HPDE6-E6E7 (cell line): ENCODE data around the gene CPNE9.

Source experiments
- DNase-seq: peaks from one replicate; pipeline ENCODE4 v3.0.0; 2011; ENCODE audit warnings: missing footprints; ENCODE audit errors: extremely low spot score

Gene CPNE9, protein sequence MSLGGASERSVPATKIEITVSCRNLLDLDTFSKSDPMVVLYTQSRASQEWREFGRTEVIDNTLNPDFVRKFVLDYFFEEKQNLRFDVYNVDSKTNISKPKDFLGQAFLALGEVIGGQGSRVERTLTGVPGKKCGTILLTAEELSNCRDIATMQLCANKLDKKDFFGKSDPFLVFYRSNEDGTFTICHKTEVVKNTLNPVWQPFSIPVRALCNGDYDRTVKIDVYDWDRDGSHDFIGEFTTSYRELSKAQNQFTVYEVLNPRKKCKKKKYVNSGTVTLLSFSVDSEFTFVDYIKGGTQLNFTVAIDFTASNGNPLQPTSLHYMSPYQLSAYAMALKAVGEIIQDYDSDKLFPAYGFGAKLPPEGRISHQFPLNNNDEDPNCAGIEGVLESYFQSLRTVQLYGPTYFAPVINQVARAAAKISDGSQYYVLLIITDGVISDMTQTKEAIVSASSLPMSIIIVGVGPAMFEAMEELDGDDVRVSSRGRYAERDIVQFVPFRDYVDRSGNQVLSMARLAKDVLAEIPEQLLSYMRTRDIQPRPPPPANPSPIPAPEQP

GRCh38 chr3:9703736-9704346 lies at the start of gene CPNE9:
TSS of gene CPNE9 (plus strand) at chr3:9703833. CDS start at chr3:9703997, 164 bp downstream.
- no peak for DNase-seq

DNA sequence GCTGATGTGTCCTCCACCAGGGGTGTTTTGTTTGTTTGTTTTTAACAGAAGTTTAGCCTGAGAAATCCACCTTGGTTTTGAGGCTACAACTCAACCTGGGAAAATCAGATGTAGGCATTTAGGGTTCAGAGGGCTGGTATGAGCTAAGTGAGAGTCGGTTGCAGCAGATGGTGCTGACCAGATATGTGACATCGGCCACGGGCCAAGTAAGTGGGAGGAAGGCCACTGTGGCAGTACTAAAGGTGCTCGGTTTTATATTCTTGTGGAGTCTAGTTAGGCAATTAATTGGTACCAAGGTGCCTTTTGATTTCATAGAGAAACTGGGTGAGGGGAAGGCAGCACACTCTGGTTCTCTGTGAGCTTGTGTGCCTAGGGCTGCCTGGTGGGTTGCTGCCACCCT lies 43.8 kb upstream of the CPNE9 start:
- no peak for DNase-seq

DNA sequence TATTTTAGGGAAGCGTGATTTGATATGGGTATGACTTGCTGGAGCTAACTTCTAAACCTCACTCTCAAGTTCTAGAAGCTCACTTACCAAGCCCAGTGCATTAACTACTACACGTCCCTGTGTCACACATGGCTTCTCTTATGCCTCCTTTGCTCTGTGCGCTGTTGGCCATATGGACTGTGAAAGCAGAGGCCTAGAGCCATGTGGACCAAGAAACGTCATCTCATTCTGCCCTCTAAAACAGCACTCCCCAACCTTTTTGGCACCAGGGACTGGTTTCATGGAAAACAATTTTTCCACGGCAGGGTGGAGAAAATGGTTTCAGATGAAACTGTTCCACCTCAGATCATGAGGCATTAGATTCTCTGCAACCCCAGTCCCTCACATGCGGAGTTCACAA lies 42.7 kb upstream of the CPNE9 start:
- DNase-seq, result no peak

DNA sequence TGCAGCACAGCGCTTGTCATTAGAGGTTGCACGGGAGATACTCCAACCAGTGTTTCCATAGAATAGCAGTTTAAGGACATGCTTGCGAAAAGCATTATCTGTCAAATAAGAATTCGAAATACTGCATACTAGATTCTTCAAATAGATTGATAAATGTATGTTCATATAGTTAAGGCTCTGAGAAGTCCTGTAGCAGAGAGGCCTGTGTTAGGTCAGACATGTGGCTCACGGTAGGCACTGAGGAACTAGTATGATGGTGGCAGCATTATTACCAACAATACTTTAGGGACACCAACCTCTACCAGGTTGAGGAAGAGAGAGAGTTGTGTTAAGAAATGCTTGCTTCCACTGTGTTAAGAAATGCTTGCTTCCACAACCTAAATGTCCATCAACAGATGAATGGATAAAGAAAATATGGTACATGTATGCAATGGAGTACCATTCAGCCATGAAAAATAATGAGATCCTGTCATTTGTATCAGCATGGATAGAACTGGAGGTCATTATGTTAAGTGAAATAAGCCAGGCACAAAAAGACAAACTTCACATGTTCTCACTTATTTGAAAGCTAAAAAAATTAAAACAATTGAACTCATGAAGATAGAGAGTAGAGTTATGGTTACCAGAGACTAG lies 39.4 kb upstream of the CPNE9 start:
- DNase-seq, result no peak

- DNase-seq, result no peak
Measured at GRCh38 chr3:9666704-9667445, 36.8 kb upstream of the CPNE9 start.

DNA sequence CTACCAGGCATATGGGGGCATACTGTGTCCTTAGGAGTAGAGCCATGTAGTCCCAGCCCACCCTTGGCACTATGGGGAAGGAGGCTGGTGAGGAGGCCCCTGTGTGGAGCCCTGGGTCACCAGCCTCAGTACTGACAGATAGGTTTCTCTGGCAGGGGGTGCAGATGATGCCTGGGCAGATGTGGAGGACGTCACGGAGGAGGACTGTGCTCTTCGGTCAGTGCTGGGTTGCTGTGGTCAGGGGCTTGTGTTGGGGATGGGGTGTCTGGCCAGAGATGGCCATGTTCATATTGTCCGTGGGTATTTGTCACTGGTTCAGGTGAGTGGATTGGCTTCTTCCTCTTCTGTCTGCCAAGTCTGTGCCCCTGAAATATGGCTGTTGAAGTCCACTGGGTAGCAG lies 34.4 kb upstream of the CPNE9 start:
- no peak for DNase-seq

GRCh38 chr3:9669720-9670432 lies 33.8 kb upstream of the CPNE9 start:
- no peak for DNase-seq

DNA sequence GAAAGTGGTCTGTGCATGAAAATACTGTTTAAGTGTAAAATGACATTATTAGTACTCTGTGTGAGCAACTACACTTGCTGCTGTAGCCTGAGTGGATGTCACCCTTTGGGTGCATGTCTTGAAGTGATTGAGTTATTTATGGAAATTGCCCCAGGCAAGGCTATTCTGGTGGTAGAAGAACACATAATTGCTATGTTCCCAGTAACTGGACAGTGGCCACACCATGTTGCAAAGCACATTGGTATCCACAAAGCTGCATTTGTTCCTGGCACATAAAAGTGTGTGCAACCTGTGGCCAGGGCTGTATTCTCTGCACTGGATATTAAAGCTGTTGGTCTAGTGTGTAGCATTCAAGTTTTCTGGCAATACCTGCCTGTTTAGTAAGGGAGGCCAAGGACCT lies 30.6 kb upstream of the CPNE9 start:
- no peak for DNase-seq

DNA sequence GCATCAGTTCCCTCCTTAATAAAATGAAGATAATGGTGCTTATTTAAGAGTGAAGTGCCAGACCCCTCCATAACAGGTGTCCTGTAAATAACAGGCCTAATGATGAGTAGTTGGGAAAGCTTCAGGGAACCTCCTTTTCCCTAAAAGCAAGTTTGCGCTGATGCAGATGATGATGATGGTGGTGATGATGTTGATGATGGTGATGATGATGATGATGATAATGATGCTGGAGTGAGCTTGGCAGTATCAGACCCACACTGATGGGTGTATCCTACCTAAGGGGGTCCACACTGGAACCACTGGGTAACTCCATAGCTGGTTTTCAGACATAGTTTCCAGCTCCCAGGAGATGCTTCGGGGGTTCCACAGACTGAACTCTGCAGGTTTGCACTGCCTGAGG lies 29.9 kb upstream of the CPNE9 start:
- no peak for DNase-seq

GRCh38 chr3:9675736-9676290 lies 27.8 kb upstream of the CPNE9 start:
- no peak for DNase-seq

DNA sequence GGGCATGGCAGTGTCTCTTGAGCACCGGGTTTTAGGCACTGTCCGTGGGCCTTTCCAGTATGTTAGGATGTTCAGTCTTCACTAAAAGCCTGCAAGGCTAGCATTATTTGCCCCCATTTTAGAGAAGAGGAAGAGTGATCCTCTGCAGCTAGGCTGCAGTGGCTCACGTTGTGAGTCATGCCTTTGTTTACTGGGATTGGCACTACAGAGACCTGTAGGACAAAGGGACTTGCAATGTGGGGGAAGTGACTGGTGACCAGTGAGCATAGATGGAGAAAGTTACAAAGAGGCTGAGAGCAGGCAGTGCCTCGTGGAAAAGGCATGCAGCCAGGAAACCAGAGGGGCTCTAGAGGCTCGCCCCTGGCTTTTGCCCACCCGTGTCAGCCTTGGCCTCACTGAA lies 26.8 kb upstream of the CPNE9 start:
- DNase-seq, result no peak

DNA sequence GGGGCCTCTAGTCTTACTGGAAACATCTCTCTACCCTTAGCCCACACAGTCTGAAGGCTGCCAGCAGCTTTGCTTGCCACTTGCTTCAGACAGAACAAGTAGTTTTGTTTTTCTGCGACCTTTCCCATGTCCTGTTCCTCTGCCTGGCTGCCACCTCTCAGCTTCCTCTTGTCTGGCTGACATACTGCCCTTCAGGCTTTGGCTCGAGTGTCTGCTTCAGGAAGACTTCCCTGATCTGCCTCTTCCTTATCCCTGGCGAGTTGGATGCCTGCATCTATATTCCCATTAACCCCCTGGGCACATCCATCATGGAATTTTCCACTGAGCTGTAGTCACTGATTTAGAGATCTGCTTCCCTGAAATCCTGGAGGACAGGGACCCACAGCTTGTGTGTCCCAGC lies 25.1 kb upstream of the CPNE9 start:
- no peak for DNase-seq

- no peak for DNase-seq
Measured at GRCh38 chr3:9679476-9680080, 24.1 kb upstream of the CPNE9 start.

DNA sequence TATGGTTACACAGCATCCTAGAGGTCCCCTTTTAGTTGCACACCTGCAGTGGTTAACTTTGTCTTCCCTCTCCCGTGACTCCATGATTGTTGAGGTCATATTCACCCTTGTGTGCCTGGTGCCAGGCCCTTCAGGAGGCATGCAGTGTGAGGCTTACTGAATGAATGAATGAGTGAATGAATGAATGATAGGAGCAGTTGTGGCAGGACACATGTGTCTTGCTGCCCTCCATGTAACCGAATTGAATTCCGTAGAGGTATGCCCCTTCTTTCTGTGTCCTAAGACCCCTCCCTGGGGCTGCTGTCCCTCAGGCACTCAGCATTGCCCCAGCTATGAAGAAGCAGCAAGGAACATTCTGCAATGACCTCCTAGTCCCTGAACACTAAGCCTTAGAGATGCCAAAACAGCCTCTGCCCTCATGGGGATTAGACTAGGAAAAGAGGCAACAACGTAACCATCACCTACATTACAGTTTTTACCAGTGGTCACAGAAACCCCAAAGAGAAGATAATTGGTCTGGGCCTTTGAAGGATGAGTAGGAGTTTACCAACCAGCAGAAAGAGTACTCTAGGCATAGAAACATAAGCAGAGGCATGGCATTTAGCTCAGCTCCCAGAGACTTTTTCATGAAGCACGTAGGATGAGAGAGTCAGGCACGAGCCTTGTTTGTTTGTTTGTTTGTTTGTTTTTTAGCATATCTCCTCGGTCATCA lies 22.5 kb upstream of the CPNE9 start:
- no peak for DNase-seq

DNA sequence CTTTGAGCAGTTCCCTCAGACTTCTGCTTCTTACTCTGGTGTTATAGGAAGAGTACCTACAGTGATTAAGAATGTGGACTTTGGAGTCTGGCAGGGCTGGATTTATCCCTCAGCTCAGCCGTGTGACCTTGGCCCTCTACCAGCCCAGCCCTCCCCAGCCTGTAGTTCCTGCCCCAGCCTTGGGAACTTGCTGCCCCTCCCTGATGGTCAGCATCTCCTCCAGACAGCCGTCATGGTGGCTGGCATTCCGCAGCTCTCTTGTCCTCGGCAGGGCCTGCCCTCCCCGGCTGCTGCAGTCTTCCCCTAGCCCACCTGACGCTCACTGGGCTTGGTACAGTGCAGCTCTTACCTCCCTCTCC lies 21.9 kb upstream of the CPNE9 start:
- no peak for DNase-seq

GRCh38 chr3:9682096-9682495 lies 21.5 kb upstream of the CPNE9 start:
- no peak for DNase-seq

- no peak for DNase-seq
Measured at GRCh38 chr3:9683426-9683825, 20.2 kb upstream of the CPNE9 start.

GRCh38 chr3:9685216-9686049 lies 18.2 kb upstream of the CPNE9 start:
- DNase-seq, result no peak

- DNase-seq, result no peak
Measured at GRCh38 chr3:9686050-9686550, 17.5 kb upstream of the CPNE9 start.
